Measurements from ENCODE around the gene OR6N2.

Gene OR6N2

GRCh38 chr1:158752155-158752712 lies 28.8 kb downstream of the OR6N2 start:
- no peak for DNase-seq

DNA sequence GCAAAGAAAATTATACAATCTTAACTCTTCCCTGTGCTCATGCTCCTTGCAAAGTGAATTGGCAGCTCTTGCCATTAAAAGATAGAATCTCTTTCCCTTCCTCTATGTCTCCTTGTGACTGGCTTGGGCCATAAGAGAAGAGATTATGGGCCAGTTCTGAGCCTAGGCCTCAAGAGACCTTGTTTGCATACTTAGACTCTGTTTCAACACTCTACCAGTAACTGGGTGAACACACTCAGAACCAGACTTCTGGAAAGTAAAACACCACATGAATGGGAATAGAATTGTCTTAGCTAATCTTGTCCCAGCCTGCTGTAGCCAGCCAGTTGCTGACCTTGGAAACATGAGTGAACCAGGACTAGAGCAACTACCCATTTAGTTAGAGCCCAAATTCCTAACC lies 45.2 kb downstream of the OR6N2 start:
- no peak for DNase-seq

GRCh38 chr1:158732524-158732923 lies 48.5 kb downstream of the OR6N2 start:
- DNase-seq, result no peak

- no peak for DNase-seq
These were observed 49.3 kb downstream of the OR6N2 start for GRCh38 chr1:158731707-158732106.

GRCh38 chr1:158730453-158730852 lies 50.6 kb downstream of the OR6N2 start:
- DNase-seq, result no peak

- DNase-seq, result no peak
These were observed 52.3 kb downstream of the OR6N2 start for GRCh38 chr1:158728510-158729225.

DNA sequence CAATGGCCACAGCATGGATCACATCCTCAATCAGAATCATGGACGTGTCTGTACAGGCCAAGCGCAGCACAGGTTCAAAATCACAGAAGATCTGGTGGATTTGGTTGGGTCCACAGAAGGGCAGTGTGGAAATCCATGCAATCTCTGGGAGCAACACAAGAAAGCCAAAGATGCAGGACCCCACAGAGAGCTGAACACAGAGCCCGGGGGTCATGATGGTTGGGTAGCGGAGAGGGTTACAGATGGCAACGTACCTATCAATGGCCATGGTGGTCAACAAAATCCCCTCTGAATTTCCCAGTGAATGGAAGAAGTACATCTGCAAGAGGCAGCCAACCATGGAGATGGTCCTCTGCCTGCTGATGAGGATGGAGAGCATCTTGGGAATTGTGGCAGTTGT lies 56.6 kb downstream of the OR6N2 start:
- DNase-seq, result no peak

Data from stimulated activated CD8-positive, alpha-beta memory T cell treated with anti-CD3 and anti-CD28 coated beads, Interleukin-4, amount 100 ng/mL, for 48 hours (primary cell).